Lower lobe of right lung (tissue), 2 donors: Measurements from ENCODE around the gene MVK. TPM values are rescaled to one million over a fixed set of nuclear protein-coding genes. Genes with fewer than 3 reads are reported as not detected.

Source experiments
- ATAC-seq, 2 donors: fragments of 200-7000 bp; cut with Tn5 transposase; one replicate each; pipeline ENCODE4 v1.9.1; 2020 to 2022; ENCODE audit warnings: mild to moderate bottlenecking in 2 of 2, moderate library complexity in 2 of 2
- DNase-seq: peaks from one replicate; pipeline ENCODE4 v3.0.0-alpha.2; 2020
- H3K27ac ChIP-seq: fragments of 200-600 bp; one replicate; pipeline ENCODE4 v1.8.0; 2022
- H3K27me3 ChIP-seq: fragments of 200-600 bp; one replicate; pipeline ENCODE4 v1.8.0; 2022; ENCODE audit warnings: low read depth
- H3K36me3 ChIP-seq: fragments of 200-600 bp; one replicate; pipeline ENCODE4 v1.8.0; 2022; ENCODE audit warnings: mild to moderate bottlenecking
- H3K4me1 ChIP-seq: fragments of 200-600 bp; one replicate; pipeline ENCODE4 v1.8.0; 2022
- H3K4me3 ChIP-seq: fragments of 200-600 bp; one replicate; pipeline ENCODE4 v1.8.0; 2022; ENCODE audit warnings: mild to moderate bottlenecking
- H3K9me3 ChIP-seq: fragments of 200-600 bp; one replicate; pipeline ENCODE4 v1.8.0; 2022
- CTCF ChIP-seq: fragments of 200-600 bp; IDR thresholded peaks from one replicate; pipeline ENCODE4 v1.8.0; 2022; ENCODE audit warnings: antibody characterized with exemption, mild to moderate bottlenecking
- intact Hi-C: fragments of 100-400 bp; cut with DNase I; formaldehyde crosslinking; loops from one replicate; pipeline ENCODE4 v1.11.0; 2022
- long read RNA-seq: library from polyadenylated mRNA; unstranded; transcript quantifications from one replicate; pipeline ENCODE4 v2.0.0, GENCODE V29; 2021
- total RNA-seq: library from RNA; stranded (reverse); fragmentation: NEBNext Ultra II Directional; extraction: Animal tissue kit (Norgen Biotek cat#: 25700); gene quantifications from one replicate; pipeline ENCODE4 v1.2.1, GENCODE V29; 2021
- donor health status: DM: no; HTN: yes; CAD: no; lungs with severe emphysema.

The MVK gene
- total RNA-seq: 25.1 TPM
- long read RNA-seq, full-length matches to known transcripts: 50 of 69 reads
- long read RNA-seq, partial matches to known transcripts: 5 of 69 reads
- long read RNA-seq, other reads (novel, unspliced or antisense): 14 of 69 reads

- intact Hi-C loops: no loop called here
- ATAC-seq (peak; percentile 99), DNase-seq (peak; percentile 99)
- H3K4me1 ChIP-seq: peaks cover 29% of the 10 kb centered on the region
- H3K27me3 ChIP-seq: no peaks in the 10 kb centered on the region
- no peak for TF ChIP-seq CTCF
- peaks cover 58% of the 10 kb centered on the region for H3K36me3 ChIP-seq
- H3K27ac ChIP-seq: peak within 1 kb of the TSS; percentile 91
- peak within 1 kb of the TSS; percentile 85 for H3K4me3 ChIP-seq
- H3K9me3 ChIP-seq: no peaks in the 10 kb centered on the region
Measured at GRCh38 chr12:109573029-109573913, at the start of gene MVK, which contains the start of gene MMAB. Gene MVK (plus strand): TSS chr12:109573794. CDS start chr12:109574823, 1,029 bp downstream. Gene MMAB (minus strand): TSS chr12:109573504. CDS start chr12:109573480, 24 bp downstream.

DNA sequence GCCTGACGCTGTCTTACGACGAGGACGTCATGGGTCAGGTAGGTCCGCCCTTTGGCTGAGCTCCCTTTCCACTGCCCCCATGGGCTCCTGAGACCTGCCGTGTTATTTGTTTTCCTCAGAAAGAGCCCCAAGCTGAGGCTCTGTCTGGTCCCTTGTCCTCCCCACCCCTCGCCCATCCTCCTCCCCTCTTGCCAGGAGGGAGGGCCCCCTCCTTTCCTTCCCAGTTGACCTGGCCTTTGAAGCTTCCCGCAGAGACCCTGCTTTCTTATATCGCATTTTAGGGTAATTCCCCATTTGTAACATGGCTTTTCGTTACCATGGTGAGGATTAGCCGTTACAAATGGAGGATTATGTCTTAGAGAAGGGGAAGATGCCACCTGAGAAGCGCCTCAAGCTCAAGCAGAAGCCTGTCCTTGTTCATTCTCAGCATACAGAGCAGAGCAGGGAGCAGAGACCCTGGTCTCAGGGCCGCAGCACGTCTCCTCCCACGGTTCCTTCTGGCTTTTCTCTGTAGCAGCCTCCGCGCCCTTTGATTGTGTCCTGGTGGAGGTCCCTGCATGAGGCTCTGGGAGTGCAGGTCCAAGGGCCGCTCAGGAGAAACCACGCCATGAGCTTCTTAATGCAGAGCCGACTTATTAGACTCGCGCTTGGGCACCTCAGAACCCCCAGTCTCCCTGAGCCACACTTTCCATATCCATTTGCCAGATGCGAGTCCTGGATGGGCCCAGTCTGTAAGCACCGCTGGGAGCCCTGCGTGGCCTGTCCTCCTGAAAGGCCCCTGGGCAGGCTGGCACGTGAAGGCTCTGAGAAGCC lies 48.9 kb upstream of the MVK start:
- Histone ChIP-seq H3K9me3 (no peaks in the 10 kb centered on the region), H3K4me3 (no peak overlapping the region), H3K4me1 (no peaks in the 10 kb centered on the region), H3K36me3 (peaks cover 100% of the 10 kb centered on the region), H3K27ac (no peak overlapping the region), H3K27me3 (no peaks in the 10 kb centered on the region)
- TF ChIP-seq CTCF: no peak
- no peak for ATAC-seq
- intact Hi-C loops: loop anchor here (10.0 kb wide), 1 partner anchor 250 kb away; no protein-coding TSS in a partner anchor
- DNase-seq: peak; percentile 37

- Histone ChIP-seq H3K36me3 (peaks cover 100% of the 10 kb centered on the region), H3K27ac (no peak overlapping the region), H3K4me1 (no peaks in the 10 kb centered on the region), H3K9me3 (no peaks in the 10 kb centered on the region), H3K4me3 (no peak overlapping the region), H3K27me3 (no peaks in the 10 kb centered on the region)
- ATAC-seq: no peak
- intact Hi-C loops: loop anchor here (10.0 kb wide), 1 partner anchor 250 kb away; no protein-coding TSS in a partner anchor
- no peak for TF ChIP-seq CTCF
- DNase-seq: no peak
Measured at GRCh38 chr12:109525279-109525585, 48.4 kb upstream of the MVK start.

GRCh38 chr12:109527489-109528123 lies 46.0 kb upstream of the MVK start:
- Histone ChIP-seq H3K4me1 (no peaks in the 10 kb centered on the region), H3K36me3 (peaks cover 98% of the 10 kb centered on the region), H3K27ac (no peak overlapping the region), H3K27me3 (no peaks in the 10 kb centered on the region), H3K9me3 (no peaks in the 10 kb centered on the region), H3K4me3 (no peak overlapping the region)
- DNase-seq (peak; percentile 14), ATAC-seq (no peak)
- TF ChIP-seq CTCF: no peak
- intact Hi-C loops: loop anchor here (10.0 kb wide), 1 partner anchor 247 kb away; no protein-coding TSS in a partner anchor
